ENCODE results near the gene TMCC3.
"Not testable (repeated sequence)": the region's sequence is repeated elsewhere in the genome, so short reads cannot be mapped to it uniquely, and the experiment has no call there.

TMCC3 gene

DNA sequence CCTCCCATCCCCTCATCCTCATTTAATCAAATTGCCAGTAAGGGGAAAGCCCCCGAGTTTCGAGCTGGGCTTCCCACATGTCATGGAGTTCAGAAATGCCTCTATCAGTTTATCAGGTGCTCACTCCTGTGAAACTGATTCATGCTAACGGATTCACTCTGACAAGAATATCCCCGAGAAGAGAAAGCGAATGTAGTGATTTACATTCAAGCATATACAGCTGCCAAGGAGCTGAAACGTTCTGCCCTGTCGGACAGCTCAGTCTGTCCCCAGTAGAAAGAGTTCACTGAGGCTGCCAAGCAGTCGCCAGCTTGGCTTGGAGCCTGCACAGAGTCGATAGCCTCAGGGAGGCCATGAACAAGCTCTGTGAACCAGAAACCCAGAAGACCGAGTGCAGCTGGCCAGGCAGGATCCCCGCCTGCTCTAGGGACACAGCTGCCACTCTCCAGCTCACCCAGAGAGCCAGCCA is 88.4 kb downstream of the TMCC3 start:
- DNase-seq: no peak

DNA sequence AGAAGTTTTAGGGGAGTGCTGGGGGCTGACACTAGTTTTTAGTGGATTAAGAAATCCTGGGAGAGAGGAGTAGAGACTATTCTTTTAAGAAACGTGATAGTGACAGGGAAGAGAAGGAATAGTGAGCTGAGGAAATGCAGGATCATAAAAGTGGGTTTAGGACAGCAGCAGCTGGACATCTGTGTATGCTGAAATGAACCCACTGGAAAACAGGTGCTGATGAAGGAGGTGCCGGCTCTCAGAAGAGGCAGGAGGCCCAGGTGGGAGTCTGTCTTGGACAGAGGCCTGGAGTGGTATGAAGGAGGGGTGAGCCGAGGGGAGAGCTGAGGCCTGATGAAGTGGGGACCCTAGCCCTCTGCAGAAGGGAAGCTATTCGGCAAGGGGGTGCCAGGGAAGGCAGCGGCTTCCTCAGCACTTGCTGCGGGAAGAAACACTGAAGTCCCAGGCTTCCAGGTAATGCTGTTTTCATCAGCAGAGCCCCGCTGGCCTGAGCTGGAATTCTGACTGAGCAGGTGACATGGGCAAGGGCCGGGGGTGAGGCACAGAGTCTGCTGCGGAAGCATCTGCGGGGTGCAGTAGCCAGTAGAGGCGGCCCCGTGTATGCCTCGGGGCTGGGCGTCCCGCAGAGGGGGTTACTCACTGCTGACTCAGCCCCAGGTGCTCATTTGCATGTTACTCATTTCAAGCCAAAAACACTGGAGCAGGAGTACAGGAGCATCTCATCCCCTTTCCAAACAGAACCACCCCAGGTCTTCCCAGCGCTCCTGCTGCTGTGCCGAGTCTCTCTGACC is 89.7 kb downstream of the TMCC3 start:
- no peak for DNase-seq

DNA sequence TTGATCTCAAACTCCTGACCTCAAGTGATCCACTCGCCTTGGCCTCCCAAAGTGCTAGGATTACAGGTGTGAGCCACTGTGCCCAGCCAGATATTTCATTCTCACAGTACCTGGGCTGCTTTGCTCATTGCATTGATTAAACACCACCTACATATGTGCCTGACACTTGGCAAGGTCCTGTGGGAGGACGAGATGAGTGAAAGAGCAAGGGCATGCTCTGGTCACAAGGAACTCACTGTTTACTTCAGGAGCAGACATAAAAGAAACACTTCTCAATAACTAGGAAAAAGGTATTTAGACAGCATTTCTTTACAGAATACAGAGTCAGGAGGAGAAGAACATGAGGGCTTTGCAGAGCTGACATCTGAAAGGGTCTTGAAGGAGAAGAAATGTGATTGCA is 91.7 kb downstream of the TMCC3 start:
- DNase-seq: no peak

DNA sequence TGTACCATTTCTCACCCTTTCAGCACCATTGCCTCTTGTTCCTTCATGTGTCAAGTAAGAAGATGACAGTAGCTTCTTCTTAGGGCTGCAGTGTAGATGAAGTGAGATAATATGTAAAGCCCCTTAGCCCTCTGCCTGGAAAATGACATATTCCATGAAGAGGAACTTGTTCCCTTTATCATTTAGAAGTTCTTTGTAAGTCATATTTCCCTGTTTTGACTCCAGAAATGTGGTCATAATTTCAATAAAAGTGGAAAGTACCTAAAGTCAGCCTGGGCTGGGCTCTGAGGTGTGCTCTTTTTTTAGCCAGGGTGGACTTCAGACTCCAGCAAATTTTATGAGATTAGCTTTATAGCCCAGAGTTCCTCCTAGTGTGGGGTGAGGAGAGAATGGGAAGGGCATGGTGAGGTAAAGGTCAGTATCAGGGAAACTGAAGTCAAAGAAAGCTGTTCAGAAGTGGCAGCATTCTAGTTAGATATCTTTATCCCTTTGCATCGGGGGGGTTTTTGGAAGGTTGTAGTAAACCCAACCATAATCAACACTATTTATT is 92.5 kb downstream of the TMCC3 start:
- no peak for DNase-seq

DNA sequence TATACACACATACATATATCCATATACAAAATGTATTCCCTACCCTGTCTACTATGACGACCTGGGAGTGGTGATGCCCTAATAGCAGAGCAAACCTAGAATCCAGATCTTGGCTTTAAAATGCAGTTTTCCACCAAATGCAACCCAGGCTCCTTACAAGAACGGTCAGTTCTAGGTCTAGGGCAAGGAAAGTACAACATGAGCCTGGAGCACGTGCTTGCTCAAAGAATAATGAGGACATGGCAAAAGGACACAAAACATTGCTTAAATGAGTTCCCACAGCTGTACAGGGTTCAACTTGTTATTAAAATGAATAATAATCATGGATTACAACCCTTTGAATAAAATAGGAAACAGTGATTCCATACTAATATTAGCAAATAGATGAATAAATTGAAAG is 94.7 kb downstream of the TMCC3 start:
- no peak for DNase-seq

DNA sequence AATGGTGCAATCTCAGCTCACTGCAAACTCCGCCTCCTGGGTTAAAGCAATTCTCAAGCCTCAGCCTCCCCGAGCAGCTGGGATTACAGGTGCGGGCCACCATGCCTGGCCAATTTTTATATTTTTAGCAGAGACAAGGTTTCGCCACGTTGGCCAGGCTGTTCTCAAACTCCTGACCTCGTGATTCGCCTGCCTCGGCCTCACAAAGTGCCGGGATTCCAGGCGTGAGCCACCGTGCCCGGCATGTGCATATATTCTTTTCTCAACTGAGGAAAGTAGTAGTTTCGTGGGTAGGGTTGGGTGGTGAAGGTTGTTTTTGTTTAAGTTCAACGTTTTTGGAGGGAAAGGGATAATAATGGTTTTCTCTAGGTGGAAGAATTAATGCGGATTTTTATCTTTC is 96.5 kb downstream of the TMCC3 start:
- DNase-seq: no peak

DNA sequence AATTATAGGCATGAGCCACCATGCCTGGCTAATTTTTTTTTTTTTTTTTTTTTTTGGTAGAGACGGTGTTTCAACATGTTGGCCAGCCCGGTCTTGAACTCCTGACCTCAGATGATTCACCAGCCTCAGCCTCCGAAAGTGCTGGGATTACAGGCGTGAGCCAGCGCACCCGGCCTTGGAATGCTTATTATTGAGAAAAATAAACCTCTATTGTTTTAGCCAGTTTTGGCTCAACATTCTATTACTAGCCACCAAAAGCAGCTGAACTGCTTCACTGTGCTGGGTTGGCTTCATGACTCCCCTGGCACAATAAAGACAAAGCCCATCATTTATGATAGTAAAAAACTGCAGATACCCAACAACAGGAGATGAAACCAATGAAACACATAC is 97.2 kb downstream of the TMCC3 start:
- no peak for DNase-seq

DNA sequence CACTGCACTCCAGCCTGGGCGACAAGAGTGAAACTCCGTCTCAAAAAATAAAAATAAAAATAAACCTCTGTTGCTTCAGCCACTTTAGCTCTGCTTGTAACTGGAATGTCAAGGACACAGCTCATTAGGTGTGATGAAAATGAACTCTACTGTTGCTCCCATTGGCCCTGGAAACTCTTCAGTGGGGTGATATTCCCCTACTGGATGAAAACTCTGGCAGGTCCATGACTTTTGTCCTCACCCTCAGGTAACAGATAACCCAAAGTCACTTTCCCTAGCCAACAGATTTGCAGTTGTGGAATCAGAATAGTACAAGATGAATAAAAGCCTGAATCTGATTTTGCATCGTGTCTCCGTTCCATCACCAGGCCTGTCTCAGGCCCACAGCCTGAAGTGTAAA is 98.5 kb downstream of the TMCC3 start:
- DNase-seq: no peak

DNA sequence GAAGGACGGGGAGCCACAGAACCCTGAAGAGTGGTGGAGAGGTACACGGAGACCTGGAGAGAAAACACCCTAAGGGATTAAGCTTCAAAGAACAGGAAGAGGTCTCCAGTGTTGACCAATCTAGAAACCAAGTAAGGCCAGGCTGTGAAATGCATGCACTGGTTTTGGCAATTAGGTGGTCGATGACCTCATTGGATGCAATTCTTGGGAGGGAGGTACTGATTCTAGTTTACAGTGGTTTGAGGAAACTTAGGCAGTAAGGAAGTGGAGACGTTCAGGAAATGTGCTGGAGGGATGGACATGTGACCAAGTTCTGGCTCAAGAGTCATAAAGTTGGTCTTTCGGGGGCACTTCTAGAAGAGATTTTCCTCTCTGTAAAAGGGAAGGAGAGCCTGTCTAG is 99.4 kb downstream of the TMCC3 start:
- no peak for DNase-seq

DNA sequence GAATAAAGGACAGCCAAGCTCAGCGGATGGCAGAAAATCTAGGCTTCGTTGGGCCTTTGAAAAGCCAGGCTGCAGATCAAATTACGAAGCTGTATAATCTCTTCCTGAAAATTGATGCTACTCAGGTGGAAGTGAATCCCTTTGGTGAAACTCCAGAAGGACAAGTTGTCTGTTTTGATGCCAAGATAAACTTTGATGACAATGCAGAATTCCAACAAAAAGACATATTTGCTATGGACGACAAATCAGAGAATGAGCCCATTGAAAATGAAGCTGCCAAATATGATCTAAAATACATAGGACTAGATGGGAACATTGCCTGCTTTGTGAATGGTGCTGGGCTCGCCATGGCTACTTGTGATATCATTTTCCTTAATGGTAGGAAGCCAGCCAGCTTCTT is 101.5 kb downstream of the TMCC3 start:
- DNase-seq: not testable (repeated sequence)

DNA sequence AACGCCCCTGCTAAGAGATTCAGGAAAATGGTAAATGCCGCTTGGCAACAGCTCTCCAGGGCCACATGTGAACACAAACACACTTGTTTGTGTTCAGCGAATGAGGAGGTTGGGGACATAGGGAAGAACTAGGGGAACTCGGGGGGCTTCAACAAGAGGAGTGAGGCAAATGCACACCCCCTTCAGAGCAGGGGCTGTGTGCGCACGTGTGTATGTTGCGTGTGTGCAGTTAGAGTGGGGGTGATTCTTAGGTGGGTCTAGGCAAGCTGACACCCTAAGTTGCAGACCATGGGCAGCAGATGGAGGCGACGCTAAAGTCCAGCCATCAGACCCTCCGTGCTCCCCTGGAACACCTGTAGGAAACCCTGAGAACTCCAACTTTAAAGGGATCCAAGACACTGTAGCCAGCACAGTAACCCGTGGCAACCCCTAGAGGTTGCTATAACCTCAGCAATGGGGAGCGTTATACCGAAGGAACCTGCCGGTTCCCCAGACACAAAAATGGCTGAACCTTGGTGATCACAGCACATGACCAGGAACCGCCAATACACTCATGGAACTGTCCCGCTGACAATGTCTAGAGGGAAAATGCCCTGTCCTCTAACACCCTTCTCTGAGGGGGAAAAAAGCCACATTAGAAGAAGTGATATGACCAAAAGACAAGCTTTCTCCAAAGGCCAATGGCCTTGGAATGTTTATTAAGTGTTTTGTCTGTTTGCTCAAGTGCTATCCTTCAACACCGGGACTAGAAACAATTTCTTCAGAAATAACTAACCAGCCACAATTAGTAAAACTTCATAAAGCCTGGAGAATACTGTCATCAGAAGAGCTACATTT is 104.2 kb downstream of the TMCC3 start:
- no peak for DNase-seq

DNA sequence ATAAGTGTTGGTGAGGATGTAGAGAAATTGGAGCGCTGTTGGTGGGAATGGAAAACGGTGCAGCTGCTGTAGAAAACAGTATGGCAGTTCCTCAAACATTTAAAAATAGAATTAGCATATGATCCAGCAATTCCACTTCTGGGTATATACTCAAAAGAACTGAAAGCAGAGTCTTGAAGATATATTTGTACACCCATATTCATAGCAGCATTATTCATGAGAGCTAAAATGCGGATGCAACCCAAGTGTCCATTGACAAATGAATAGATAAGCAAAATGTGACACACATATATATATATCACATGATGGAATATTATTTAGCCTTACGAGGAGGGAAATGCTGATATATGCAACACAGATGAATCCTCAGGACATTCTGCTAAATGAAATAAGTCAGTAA is 106.0 kb downstream of the TMCC3 start:
- DNase-seq: no peak

DNA sequence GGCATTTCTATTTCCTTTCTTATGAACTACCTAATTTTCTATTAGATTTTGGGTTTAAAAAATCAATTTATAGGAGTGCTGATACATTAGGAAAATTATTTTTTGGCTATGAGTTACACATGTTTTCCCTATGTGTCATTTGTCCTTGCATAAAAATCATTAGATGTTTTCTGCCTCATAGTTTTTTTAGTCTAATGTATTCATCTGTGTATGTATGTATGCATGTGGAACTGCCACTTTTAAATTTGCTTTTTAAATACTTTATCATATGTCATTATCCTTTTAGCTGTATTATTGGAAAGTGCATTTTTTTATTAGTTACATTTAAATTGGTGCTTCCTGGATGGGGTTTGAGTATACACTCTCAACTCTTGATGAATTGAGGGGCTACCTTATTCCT is 112.0 kb downstream of the TMCC3 start:
- no peak for DNase-seq

DNA sequence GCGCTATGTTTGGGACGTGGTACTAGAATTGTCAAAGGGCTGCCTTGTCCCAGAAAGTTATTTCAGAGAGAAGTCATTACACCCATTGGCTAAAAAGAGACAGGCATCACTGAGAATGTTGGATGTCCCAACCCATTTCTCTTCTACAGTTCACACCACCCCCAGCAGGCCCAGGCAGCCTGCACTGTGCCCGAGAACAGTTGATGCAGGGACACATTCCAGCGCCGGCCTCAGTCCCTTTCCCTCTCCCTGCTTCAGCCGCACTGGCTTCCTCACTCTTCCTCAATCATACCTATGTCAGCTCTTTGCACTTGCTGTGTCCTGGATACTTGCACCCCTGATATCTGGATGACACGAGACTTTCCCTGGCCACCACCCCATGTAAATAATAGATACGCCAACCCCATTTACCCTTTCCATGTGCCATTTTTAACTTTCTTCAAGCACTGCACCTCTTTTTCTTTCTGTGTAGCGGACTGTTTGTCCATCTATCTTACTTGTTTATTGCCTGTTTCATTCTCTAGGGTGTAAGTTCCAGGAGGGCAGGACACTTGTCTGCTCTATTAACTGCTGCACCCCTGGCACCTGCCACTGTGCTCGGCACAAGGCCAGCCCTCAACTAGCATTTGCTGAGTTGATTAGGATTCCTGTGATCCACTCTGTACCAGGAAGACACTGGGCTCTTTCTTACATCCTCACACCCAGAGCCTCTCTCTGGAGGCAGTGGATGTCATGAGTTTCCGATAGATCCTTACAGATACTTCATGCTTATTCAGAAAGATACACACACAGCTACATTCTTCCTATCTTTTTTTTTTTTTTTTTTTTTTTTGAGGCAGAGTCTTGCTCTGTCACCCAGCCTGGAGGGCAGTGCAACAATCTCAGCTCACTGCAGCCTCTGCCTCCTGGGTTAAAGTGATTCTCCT is 114.1 kb downstream of the TMCC3 start:
- no peak for DNase-seq

DNA sequence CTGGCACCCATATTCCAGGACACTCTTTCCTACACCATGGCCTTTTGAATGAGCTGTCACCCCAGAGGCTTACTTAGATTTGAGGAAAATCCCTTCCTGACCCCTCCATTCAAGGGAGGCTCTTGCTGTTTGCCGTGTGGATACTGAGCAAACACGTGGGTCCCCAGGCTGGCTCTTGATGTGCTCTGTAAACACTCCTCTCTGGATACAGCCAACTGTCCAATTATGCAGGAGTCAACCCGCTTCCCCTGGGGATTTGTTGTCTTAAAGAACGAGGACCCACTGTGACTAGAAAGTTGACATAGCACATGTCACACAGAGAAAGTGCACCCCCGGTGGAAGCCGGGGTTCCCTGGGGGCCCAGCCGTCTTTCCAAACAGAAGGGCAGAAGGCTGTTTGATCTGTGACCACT is 114.8 kb downstream of the TMCC3 start:
- no peak for DNase-seq

DNA sequence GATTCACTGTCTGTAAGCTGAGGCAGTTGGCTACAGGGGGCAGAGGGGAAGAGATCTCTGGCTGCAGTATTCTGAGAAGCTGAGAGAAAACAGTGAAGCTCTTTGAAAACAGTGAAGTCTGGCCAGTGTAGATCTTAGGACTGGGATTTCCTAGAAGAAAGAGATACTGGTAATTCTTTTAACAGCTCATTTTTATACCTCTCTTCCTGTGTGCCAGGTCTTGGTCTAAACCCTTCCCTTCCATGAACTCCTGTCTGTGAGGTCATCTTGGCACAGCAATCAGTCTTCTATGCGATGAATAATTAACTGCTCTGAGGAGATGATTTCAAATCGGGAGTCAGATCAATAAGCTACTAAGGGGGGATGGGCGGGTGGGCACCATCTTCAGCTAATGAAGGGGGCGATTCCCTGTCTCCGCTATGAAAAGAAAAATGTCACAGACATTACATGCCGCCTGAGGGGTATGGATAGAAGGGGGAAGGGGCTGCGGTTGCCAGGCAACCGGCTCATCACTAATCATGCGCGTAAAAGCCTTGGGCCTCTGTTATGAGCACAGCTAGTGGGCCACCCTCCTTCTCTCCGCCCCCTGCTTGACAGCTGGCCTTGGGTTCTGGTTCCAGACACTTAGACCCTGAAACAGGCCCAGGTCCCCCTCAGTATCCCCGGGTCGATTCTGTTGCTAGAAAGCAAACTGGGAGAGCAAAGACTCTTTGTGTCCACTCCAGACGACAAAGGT is 115.4 kb downstream of the TMCC3 start:
- DNase-seq: no peak

DNA sequence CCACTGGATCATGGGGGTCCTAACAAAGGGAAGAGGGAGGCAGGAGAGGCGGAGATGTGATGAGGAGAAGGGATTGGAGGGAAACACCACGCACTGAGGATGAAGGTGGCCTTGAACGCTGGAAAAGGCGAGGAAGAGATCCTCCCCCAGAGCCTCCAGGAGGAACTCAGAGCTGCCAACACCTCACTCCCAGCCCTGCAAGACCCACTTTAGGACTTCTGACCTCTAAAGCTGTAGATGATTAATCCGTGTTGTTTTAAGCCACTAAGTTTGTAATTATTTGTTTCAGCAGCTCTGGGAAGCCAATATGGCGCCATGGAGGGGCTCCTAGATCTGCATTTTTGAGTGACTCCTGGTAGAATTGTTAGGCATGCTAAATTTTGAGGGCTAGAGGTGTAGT is 116.1 kb downstream of the TMCC3 start:
- no peak for DNase-seq

DNA sequence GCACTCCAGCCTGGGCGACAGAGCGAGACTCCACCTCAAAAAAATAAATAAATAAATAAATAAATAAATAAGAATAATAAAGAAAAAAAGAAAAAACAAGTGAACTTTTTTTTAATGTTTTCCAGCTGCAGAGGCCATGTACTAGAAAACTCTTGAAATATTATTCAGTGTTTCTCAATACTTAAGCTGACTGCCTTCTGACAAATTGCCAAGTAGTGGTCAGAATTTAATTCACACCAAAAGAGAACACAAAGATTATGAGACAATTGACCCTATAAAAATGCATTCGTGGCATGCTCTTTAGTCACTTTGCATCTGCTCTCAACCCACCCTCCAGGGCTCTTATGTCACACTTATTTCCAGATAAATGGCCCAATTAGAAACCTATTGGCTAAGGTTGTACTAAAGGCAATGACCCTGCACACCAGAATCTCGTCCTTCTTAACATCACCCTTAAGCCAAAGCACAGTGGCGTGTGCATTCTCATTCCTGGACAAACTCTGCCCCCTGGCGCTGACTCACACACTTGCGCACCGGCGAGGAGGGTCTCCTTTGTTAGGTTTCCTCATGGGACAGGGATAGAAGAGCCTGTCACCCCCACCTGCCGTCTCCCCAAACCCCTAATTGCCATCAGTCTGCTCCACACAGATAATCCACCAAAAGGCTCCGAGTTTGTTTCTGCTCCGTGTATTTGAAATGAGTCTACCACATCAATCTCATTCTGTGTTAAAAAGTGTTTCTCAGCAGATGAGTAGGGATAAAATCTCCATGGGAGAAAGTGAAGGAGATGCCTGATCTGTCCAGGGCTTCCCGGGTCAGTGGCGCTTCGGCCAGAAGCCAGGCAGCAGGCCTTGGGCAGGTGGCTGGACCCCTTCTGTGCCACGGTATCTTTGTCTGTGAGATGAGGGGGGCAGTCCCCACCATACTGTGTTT is 117.6 kb downstream of the TMCC3 start:
- DNase-seq: no peak

DNA sequence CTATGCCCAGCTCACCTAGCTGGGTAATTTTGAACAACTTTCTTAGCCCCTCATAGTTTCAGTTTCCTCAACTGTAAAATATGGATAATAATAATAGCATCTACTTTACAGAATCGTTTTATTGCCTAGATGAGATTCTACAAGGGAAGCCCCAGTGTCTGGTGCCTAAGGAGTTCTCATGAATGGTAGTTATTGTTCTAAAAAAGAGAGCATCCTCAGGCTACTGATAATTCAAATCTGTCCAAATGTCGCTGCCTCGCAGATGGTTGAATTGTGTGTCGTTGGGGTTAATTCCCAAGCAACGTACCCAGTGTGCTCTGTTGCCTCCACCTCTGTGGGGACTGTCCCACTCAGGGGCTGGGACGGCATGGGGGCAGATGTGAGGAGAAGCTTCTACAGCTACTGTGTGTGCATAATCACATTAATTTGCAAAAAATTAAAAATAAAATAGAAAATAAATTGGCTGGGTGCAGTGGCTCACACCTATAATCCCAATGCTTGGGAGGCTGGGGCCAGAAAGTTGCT is 119.1 kb downstream of the TMCC3 start:
- DNase-seq: no peak

DNA sequence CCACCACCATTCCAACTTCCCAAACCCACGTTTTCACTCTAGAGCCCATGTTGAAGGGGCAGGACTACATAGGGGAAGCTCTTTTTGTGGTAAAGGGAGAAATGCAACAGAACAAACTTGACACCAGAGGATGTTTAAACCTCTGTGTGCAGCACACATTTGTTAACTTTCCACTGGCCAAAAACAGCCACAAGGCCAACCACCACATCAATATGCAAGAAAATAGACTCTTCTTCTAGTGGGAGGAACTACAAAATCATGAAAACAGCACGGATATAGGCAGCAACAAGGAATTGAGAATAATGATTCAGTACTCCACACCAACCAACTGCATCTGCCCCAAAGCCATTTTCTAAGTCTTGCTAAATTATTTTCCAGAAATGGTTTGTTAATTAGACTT is 124.4 kb downstream of the TMCC3 start:
- no peak for DNase-seq

Data from GOT3 (cell line).